GM12892 (cell line): ENCODE results near the gene PPP3CA.

ENCODE experiments used
- POLR2A ChIP-seq: IDR thresholded peaks from 2 replicates; pipeline ENCODE4 v1.6.1; 2011; ENCODE audit warnings: low read depth, low read length, control low read depth
- POLR2AphosphoS5 ChIP-seq: IDR thresholded peaks from 2 replicates; pipeline ENCODE4 v1.6.1; 2011; ENCODE audit warnings: low read depth, low read length, control low read depth
- TAF1 ChIP-seq: IDR thresholded peaks from 2 replicates; pipeline ENCODE4 v1.6.1; 2011; ENCODE audit warnings: low read depth, mild to moderate bottlenecking, control low read depth, low read length, borderline replicate concordance

DNA sequence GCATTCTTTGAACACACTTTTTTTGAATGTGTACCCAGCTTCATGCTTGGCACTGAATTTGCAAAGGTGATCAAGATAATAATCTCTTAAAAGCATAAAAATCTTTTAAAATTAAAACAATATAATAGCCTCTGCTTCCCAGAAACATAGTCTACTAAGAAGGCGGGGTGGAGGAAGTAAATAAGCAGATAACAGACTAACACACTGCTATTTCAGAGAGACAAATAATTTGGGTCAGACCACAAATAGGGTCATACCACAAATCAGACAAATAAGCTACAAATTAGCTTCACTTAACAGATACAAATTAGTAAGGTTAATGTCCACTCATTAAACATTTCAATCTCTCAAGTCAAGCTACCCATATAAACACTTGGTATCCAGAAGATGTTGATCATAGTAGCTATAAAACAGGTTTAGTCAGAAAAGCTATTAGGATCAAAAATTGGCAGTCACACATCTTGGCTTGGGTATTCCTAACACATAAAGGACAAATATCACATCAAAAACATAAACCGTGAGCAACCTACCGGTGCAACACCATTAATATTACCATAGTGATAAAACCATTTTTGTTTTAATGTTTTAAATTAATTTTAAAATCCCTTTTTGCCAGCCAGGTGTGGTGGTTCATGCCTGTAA is 47.3 kb downstream of the PPP3CA start:
- TF ChIP-seq POLR2AphosphoS5 (no peak), POLR2A (no peak), TAF1 (no peak)
